ENCODE measurements around the gene IFNK.
"Not testable (repeated sequence)": the region's sequence is repeated elsewhere in the genome, so short reads cannot be mapped to it uniquely, and the experiment has no call there.

The IFNK gene

GRCh38 chr9:27524236-27524635 lies at the start of gene IFNK:
Gene IFNK, plus strand, starts transcription at chr9:27524290. Its CDS starts 47 bp downstream, at chr9:27524337.
- no peak for DNase-seq (ENCODE audit: low read depth)

- DNase-seq (ENCODE audit: low read depth): no peak
Measured at GRCh38 chr9:27474305-27474704, 49.8 kb upstream of the IFNK start.

- no peak for DNase-seq (ENCODE audit: low read depth)
Measured at GRCh38 chr9:27475057-27475595, 49.0 kb upstream of the IFNK start.

GRCh38 chr9:27476870-27477515 lies 47.1 kb upstream of the IFNK start:
- no peak for DNase-seq (ENCODE audit: low read depth)

- no peak for DNase-seq (ENCODE audit: low read depth)
Measured at GRCh38 chr9:27478322-27478721, 45.8 kb upstream of the IFNK start.

GRCh38 chr9:27482709-27483108 lies 41.4 kb upstream of the IFNK start:
- no peak for DNase-seq (ENCODE audit: low read depth)

- DNase-seq (ENCODE audit: low read depth): no peak
Measured at GRCh38 chr9:27483576-27483975, 40.5 kb upstream of the IFNK start.

- DNase-seq (ENCODE audit: low read depth): no peak
Measured at GRCh38 chr9:27485158-27485557, 38.9 kb upstream of the IFNK start.

GRCh38 chr9:27487128-27487640 lies 36.9 kb upstream of the IFNK start:
- DNase-seq (ENCODE audit: low read depth): no peak

- no peak for DNase-seq (ENCODE audit: low read depth)
Measured at GRCh38 chr9:27487927-27488326, 36.2 kb upstream of the IFNK start.

GRCh38 chr9:27489087-27489876 lies 34.8 kb upstream of the IFNK start:
- DNase-seq (ENCODE audit: low read depth): no peak

GRCh38 chr9:27491154-27491553 lies 32.9 kb upstream of the IFNK start:
- no peak for DNase-seq (ENCODE audit: low read depth)

GRCh38 chr9:27495480-27496134 lies 28.5 kb upstream of the IFNK start:
- no peak for DNase-seq (ENCODE audit: low read depth)

GRCh38 chr9:27496135-27496504 lies 28.0 kb upstream of the IFNK start:
- no peak for DNase-seq (ENCODE audit: low read depth)

GRCh38 chr9:27497883-27498417 lies 26.1 kb upstream of the IFNK start:
- DNase-seq (ENCODE audit: low read depth): no peak

GRCh38 chr9:27499451-27499850 lies 24.6 kb upstream of the IFNK start:
- DNase-seq (ENCODE audit: low read depth): no peak

GRCh38 chr9:27500902-27501301 lies 23.2 kb upstream of the IFNK start:
- DNase-seq (ENCODE audit: low read depth): not testable (repeated sequence)

- no peak for DNase-seq (ENCODE audit: low read depth)
Measured at GRCh38 chr9:27503623-27504022, 20.5 kb upstream of the IFNK start.

GRCh38 chr9:27504259-27504658 lies 19.8 kb upstream of the IFNK start:
- DNase-seq (ENCODE audit: low read depth): no peak

- DNase-seq (ENCODE audit: low read depth): no peak
Measured at GRCh38 chr9:27505744-27506161, 18.3 kb upstream of the IFNK start.

GRCh38 chr9:27506981-27507380 lies 17.1 kb upstream of the IFNK start:
- DNase-seq (ENCODE audit: low read depth): no peak

- no peak for DNase-seq (ENCODE audit: low read depth)
Measured at GRCh38 chr9:27510780-27511179, 13.3 kb upstream of the IFNK start.

Measured in T-helper 22 cell (primary cell).